SH-SY5Y (cell line): Measurements from ENCODE around the gene SLC35E1.

Source experiments
- GATA2 ChIP-seq: IDR thresholded peaks from 2 replicates; pipeline ENCODE4 v1.6.1; 2011; ENCODE audit warnings: mild to moderate bottlenecking, low read depth, low read length
- GATA3 ChIP-seq: IDR thresholded peaks from 2 replicates; pipeline ENCODE4 v1.6.1; 2011; ENCODE audit warnings: low read depth, mild to moderate bottlenecking, low read length, moderate library complexity

DNA sequence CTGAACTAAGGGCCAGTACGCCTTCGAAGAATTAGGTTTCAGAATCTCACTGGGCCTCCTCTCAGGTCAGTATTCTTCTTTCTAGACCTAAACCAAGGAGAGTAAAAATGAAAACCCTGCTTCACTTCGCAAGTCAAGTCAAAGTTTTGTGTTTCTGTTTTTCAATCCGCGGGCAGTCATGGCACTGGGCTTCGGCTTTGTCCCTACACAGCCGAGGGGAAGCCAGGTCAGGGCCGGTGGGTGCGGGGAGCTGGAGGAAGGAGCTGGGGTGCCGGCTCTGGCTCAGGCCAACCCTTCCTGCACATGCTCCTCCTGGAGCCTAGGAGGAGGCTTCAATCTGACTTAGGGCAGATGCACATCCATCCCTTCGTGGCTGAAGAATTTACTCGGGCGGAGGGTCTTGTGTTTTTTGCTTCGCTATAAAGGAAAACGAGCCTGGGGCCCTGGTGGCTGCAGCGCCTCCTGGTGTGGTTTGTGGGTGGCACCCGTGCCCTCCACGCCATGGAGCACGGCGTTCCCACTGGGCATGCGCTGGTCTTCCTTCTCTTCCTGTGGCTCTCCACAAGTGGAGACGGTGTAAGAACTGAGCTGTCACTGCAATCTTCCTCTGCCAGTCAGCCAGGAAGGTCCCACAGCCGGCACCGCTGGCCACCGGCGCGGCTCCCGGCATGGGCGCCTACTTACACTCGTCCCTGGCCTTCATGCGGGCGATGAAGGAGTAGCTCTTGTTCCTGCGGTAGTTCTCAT, 53.6 kb downstream of the SLC35E1 start:
- TF ChIP-seq GATA2 (no peak), GATA3 (no peak)
